Retina (tissue), 1 donor: ENCODE results near the gene HRC.
"Not testable (repeated sequence)": the region's sequence is repeated elsewhere in the genome, so short reads cannot be mapped to it uniquely, and the experiment has no call there.

Experiments used
- DNase-seq: peaks from one replicate; pipeline ENCODE4 v3.0.0-alpha.2; 2016

Gene HRC

GRCh38 chr19:49155005-49155819 lies at the start of gene HRC:
HRC (minus strand) TSS chr19:49155396; CDS start chr19:49155237, 159 bp downstream.
- peak; percentile 66 for DNase-seq

- DNase-seq, result no peak
These were observed 45.8 kb upstream of the HRC start for GRCh38 chr19:49201042-49201441.

GRCh38 chr19:49200238-49200862 lies 45.2 kb upstream of the HRC start:
- DNase-seq, result no peak

- peak; percentile 32 for DNase-seq
These were observed 41.5 kb upstream of the HRC start for GRCh38 chr19:49196527-49197240.

- DNase-seq, result no peak
These were observed 39.2 kb upstream of the HRC start for GRCh38 chr19:49194408-49194807.

GRCh38 chr19:49193822-49194394 lies 38.7 kb upstream of the HRC start:
- DNase-seq, result no peak

- DNase-seq, result no peak
These were observed 35.6 kb upstream of the HRC start for GRCh38 chr19:49190781-49191180.

- DNase-seq, result no peak
These were observed 34.1 kb upstream of the HRC start for GRCh38 chr19:49189259-49189658.

GRCh38 chr19:49188626-49189200 lies 33.5 kb upstream of the HRC start:
- no peak for DNase-seq

GRCh38 chr19:49186108-49186507 lies 30.9 kb upstream of the HRC start:
- DNase-seq, result no peak

- no peak for DNase-seq
These were observed 27.7 kb upstream of the HRC start for GRCh38 chr19:49182848-49183375.

GRCh38 chr19:49182010-49182847 lies 27.0 kb upstream of the HRC start:
- DNase-seq, result not testable (repeated sequence)

- no peak for DNase-seq
These were observed 25.5 kb upstream of the HRC start for GRCh38 chr19:49180659-49181058.

GRCh38 chr19:49173198-49173597 lies 18.0 kb upstream of the HRC start:
- no peak for DNase-seq

GRCh38 chr19:49168421-49168820 lies 13.2 kb upstream of the HRC start:
- no peak for DNase-seq

- no peak for DNase-seq
These were observed 12.7 kb upstream of the HRC start for GRCh38 chr19:49167857-49168409.

- DNase-seq, result peak; percentile 58
These were observed 10.7 kb upstream of the HRC start for GRCh38 chr19:49165865-49166301.

- DNase-seq, result no peak
These were observed 10.0 kb upstream of the HRC start for GRCh38 chr19:49165111-49165750.

GRCh38 chr19:49161987-49162386 lies 6.8 kb upstream of the HRC start:
- DNase-seq, result no peak

GRCh38 chr19:49160450-49161189 lies 5.4 kb upstream of the HRC start:
- DNase-seq, result no peak
